ENCODE measurements around the gene MRPL18. TPM values are rescaled to one million over a fixed set of nuclear protein-coding genes. Genes with fewer than 3 reads are reported as not detected.

Gene MRPL18
- polyA plus RNA-seq, 1 donor: 64.4 TPM

DNA sequence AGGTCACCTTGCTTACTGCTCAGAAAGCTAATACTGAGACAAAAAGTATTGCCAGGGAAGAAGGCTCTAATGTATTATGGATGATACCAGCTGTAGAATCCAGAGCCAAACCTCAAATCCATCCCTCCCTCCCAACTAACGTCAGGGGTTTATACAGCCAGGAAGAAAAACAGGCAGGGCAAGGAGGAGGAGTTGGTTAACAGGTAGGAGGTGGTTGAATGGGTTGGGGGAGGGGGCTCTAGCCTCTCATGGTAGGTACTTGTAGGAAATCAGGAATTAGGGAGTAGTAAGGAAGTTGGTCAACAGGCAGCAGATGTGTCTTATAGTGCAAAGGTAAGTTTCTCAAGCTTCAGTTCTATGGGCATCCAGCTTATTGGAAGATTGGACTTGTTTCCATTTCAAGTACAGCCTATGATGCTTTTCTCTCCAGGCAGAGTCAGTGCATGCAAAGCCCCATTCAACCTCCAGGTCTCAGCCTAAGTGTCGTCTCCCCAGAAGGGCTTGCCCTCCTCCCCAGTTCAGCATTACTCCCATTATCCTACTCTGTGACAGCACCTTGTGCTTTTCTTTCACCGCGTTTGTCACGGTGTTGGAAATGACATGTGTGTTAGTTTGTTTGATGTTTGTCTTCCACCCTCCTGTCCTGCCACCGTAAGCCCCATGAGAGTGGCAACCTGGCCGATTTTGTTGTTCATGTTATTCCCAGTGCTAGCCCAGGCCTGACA, 47.9 kb downstream of the MRPL18 start:
- H3K4me3 ChIP-seq (ENCODE audit: low read length): no peak overlapping the region
- H3K27ac ChIP-seq (ENCODE audit: low read length): no peak overlapping the region
- no peaks in the 10 kb centered on the region for H3K4me1 ChIP-seq (ENCODE audit: control insufficient read depth, insufficient read depth, low read length)
- no peaks in the 10 kb centered on the region for H3K36me3 ChIP-seq (ENCODE audit: control insufficient read depth, insufficient read depth, low read length)
- no peak for DNase-seq
- 50% methylated on average over 1 of the region's 7 CpGs for WGBS (ENCODE audit: insufficient coverage, low lambda C conversion rate)
- H3K9me3 ChIP-seq (ENCODE audit: control insufficient read depth, low read depth, low read length): no peaks in the 10 kb centered on the region
- no peaks in the 10 kb centered on the region for H3K27me3 ChIP-seq (ENCODE audit: control insufficient read depth, insufficient read depth, low read length)

DNA sequence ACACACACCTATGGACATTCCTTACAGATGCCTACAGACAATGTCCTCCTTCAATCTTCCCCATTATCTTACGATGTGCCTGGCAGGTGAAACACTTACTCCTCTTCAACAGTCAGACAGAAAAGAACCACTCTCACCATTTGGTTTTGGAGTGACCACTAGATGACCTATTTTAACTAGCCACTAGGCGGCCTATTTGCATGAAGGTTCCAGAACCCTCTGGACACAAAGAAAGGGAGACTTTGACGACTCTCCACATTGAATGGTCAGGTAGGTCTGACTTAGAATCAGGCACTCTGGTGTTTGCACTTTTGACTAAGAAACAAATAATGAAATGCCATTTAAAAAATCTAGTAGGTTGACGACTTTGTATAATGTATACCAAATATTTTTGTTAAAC, 51.8 kb downstream of the MRPL18 start:
- no peaks in the 10 kb centered on the region for H3K4me1 ChIP-seq (ENCODE audit: control insufficient read depth, insufficient read depth, low read length)
- H3K36me3 ChIP-seq (ENCODE audit: control insufficient read depth, insufficient read depth, low read length): no peaks in the 10 kb centered on the region
- no peak overlapping the region for H3K4me3 ChIP-seq (ENCODE audit: low read length)
- no peak for DNase-seq
- WGBS (ENCODE audit: insufficient coverage, low lambda C conversion rate): 78% methylated on average over 3 of the region's 4 CpGs
- no peak overlapping the region for H3K27ac ChIP-seq (ENCODE audit: low read length)
- H3K27me3 ChIP-seq (ENCODE audit: control insufficient read depth, insufficient read depth, low read length): no peaks in the 10 kb centered on the region
- no peaks in the 10 kb centered on the region for H3K9me3 ChIP-seq (ENCODE audit: control insufficient read depth, low read depth, low read length)

DNA sequence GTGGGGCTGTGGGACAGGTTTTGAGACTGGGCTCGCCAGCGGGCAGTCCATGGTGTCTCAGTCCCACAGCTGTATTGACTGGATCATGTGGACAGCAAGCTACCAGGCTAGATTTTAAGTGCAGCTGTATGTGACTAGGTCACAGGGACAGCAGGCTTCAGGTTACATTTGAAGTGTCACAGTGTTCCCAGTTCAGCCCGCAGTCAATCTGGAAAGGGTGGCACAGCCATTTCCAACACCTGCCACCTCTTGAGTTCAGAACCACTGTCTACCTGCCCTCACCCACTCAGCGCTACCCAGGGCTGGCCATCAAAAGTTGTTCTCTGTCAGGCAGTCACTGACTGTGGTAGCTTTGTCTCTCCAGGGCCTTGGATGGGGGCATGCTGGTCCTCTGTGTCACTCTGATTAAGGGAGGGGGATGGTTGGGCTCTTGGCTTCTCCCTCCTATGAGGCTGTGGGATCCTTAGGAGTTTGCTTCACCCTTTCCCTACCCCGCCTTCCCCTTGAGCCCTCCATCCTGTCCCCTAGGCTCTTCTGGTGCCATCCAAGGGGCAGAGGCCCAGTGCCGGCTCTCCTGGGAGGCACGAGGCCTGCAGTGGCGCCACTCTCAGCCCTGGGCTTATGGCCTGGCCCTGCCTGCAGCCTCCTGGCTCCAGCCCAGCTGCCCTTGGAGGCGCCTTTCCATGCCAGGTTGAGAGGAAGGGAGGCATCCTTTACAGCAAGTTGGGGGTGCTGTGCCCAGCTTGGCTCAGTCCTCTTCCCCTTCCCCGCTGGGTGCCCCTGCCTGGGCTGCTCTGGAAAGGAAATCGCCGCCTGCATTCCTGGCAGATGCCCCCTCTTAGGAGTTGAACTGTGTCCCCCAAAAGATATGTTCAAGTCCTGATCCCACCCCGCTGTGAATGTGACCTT, 54.7 kb downstream of the MRPL18 start:
- H3K27me3 ChIP-seq (ENCODE audit: control insufficient read depth, insufficient read depth, low read length): no peaks in the 10 kb centered on the region
- no peak overlapping the region for H3K27ac ChIP-seq (ENCODE audit: low read length)
- H3K9me3 ChIP-seq (ENCODE audit: control insufficient read depth, low read depth, low read length): no peaks in the 10 kb centered on the region
- WGBS (ENCODE audit: insufficient coverage, low lambda C conversion rate): no CpG with 5 or more reads among the region's 13 CpGs
- no peaks in the 10 kb centered on the region for H3K36me3 ChIP-seq (ENCODE audit: control insufficient read depth, insufficient read depth, low read length)
- no peak for DNase-seq
- no peak overlapping the region for H3K4me3 ChIP-seq (ENCODE audit: low read length)
- H3K4me1 ChIP-seq (ENCODE audit: control insufficient read depth, insufficient read depth, low read length): no peaks in the 10 kb centered on the region

Other genes starting within 250 kb of the MRPL18 start
- 126 TPM for gene SOD2, start 97.2 kb upstream of the MRPL18 start, polyA plus RNA-seq
- 99.7 TPM for gene WTAP, start 63.0 kb upstream of the MRPL18 start, polyA plus RNA-seq
- 22.8 TPM for gene ACAT2, start 28.4 kb upstream of the MRPL18 start, polyA plus RNA-seq
- gene TCP1, start 865 bp upstream of the MRPL18 start, polyA plus RNA-seq: 199 TPM
- 0.16 TPM for gene PNLDC1, start 9.8 kb downstream of the MRPL18 start, polyA plus RNA-seq
- 0.01 TPM for gene MAS1, start 100.5 kb downstream of the MRPL18 start, polyA plus RNA-seq
- 81.5 TPM for gene IGF2R, start 178.6 kb downstream of the MRPL18 start, polyA plus RNA-seq

Measured in large intestine (tissue), 3 donors.